ENCODE results near the gene GBE1.

DNA sequence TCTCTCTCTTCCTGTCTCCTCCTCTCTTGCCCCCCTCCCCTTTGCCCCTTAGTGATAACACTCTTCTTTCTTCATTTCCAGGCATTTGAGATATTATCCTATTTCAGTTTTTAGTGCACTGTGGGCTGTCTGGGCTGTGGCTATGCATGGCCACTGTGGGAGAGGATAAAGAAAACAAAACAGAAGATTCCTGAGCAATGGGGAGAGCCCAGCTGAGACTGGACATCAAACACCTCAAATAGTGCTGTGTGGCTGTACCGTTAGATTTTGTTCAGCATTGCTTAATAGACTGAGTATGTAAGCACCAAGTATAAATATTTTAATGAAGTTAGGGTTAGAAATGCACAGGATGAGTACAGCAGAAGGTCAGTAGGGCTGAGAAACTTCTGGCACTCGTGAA is 7.9 kb upstream of the GBE1 start:
- TF ChIP-seq GATA3 (IDR thresholded peaks at IDR 0.05; ENCODE audit: low read depth, low read length) = no peak
- TF ChIP-seq GATA2 (IDR thresholded peaks at IDR 0.05; ENCODE audit: low read depth, low read length) = no peak

Measured in SH-SY5Y (cell line).